ENCODE data around the gene CCDC192.
"Not testable (repeated sequence)": the region's sequence is repeated elsewhere in the genome, so short reads cannot be mapped to it uniquely, and the experiment has no call there.

CCDC192 gene

GRCh38 chr5:127791439-127791838 is 88.2 kb downstream of the CCDC192 start:
- Histone ChIP-seq H3K27me3 (ENCODE audit: insufficient read depth, low read depth) (no peaks in the 10 kb centered on the region), H3K4me1 (ENCODE audit: low read depth, poor library complexity, severe bottlenecking) (peaks cover 4% of the 10 kb centered on the region), H3K27ac (no peak overlapping the region), H4K20me1 (ENCODE audit: insufficient read depth) (no peaks in the 10 kb centered on the region), H2AFZ (ENCODE audit: low read depth) (no peak overlapping the region), H3K9ac (no peak overlapping the region), H3K4me3 (IDR thresholded peaks at IDR 0.05; ENCODE audit: insufficient read depth, low read depth, low read length) (no peak overlapping the region), H3K79me2 (ENCODE audit: insufficient read depth, low read depth) (no peaks in the 10 kb centered on the region), H3K36me3 (ENCODE audit: insufficient read depth) (no peaks in the 10 kb centered on the region), H3K4me2 (no peak overlapping the region)
- TF ChIP-seq CTCF (conservative IDR thresholded peaks at IDR 0.05; ENCODE audit: low read depth, low read length) = no peak

GRCh38 chr5:127791908-127792307 is 88.7 kb downstream of the CCDC192 start:
- not testable (repeated sequence) for H3K27ac ChIP-seq; H3K79me2 ChIP-seq (ENCODE audit: insufficient read depth, low read depth); H4K20me1 ChIP-seq (ENCODE audit: insufficient read depth); H3K27me3 ChIP-seq (ENCODE audit: insufficient read depth, low read depth); H2AFZ ChIP-seq (ENCODE audit: low read depth); H3K4me1 ChIP-seq (ENCODE audit: low read depth, poor library complexity, severe bottlenecking); H3K4me2 ChIP-seq; H3K4me3 ChIP-seq (IDR thresholded peaks at IDR 0.05; ENCODE audit: insufficient read depth, low read depth, low read length); H3K36me3 ChIP-seq (ENCODE audit: insufficient read depth); H3K9ac ChIP-seq

GRCh38 chr5:127793052-127793451 is 89.9 kb downstream of the CCDC192 start:
- H2AFZ ChIP-seq (ENCODE audit: low read depth) = no peak overlapping the region

GRCh38 chr5:127793879-127794278 is 90.7 kb downstream of the CCDC192 start:
- H3K4me1 ChIP-seq (ENCODE audit: low read depth, poor library complexity, severe bottlenecking) = no peaks in the 10 kb centered on the region
- no peaks in the 10 kb centered on the region for H4K20me1 ChIP-seq (ENCODE audit: insufficient read depth)
- no peaks in the 10 kb centered on the region for H3K36me3 ChIP-seq (ENCODE audit: insufficient read depth)
- H3K4me2 ChIP-seq = no peak overlapping the region
- H3K4me3 ChIP-seq (IDR thresholded peaks at IDR 0.05; ENCODE audit: insufficient read depth, low read depth, low read length) = no peak overlapping the region
- no peaks in the 10 kb centered on the region for H3K79me2 ChIP-seq (ENCODE audit: insufficient read depth, low read depth)
- H3K27ac ChIP-seq = no peak overlapping the region
- H3K27me3 ChIP-seq (ENCODE audit: insufficient read depth, low read depth) = no peaks in the 10 kb centered on the region
- TF ChIP-seq CTCF (conservative IDR thresholded peaks at IDR 0.05; ENCODE audit: low read depth, low read length) = no peak
- H3K9ac ChIP-seq = no peak overlapping the region
- no peak overlapping the region for H2AFZ ChIP-seq (ENCODE audit: low read depth)

More at GRCh38 chr5:127793052-127793451, 89.9 kb downstream of the CCDC192 start:
- no peak overlapping the region for H3K9ac ChIP-seq
- TF ChIP-seq CTCF (conservative IDR thresholded peaks at IDR 0.05; ENCODE audit: low read depth, low read length) = no peak
- no peak overlapping the region for H3K4me3 ChIP-seq (IDR thresholded peaks at IDR 0.05; ENCODE audit: insufficient read depth, low read depth, low read length)
- no peaks in the 10 kb centered on the region for H3K27me3 ChIP-seq (ENCODE audit: insufficient read depth, low read depth)
- no peaks in the 10 kb centered on the region for H3K36me3 ChIP-seq (ENCODE audit: insufficient read depth)
- H3K27ac ChIP-seq = no peak overlapping the region
- no peaks in the 10 kb centered on the region for H3K79me2 ChIP-seq (ENCODE audit: insufficient read depth, low read depth)
- no peak overlapping the region for H3K4me2 ChIP-seq
- no peaks in the 10 kb centered on the region for H3K4me1 ChIP-seq (ENCODE audit: low read depth, poor library complexity, severe bottlenecking)
- no peaks in the 10 kb centered on the region for H4K20me1 ChIP-seq (ENCODE audit: insufficient read depth)

- H3K27ac ChIP-seq = no peak overlapping the region
- TF ChIP-seq CTCF (conservative IDR thresholded peaks at IDR 0.05; ENCODE audit: low read depth, low read length) = no peak
- no peaks in the 10 kb centered on the region for H3K36me3 ChIP-seq (ENCODE audit: insufficient read depth)
- no peak overlapping the region for H3K9ac ChIP-seq
- no peaks in the 10 kb centered on the region for H4K20me1 ChIP-seq (ENCODE audit: insufficient read depth)
- no peak overlapping the region for H3K4me2 ChIP-seq
- no peak overlapping the region for H2AFZ ChIP-seq (ENCODE audit: low read depth)
- no peak overlapping the region for H3K4me3 ChIP-seq (IDR thresholded peaks at IDR 0.05; ENCODE audit: insufficient read depth, low read depth, low read length)
- no peaks in the 10 kb centered on the region for H3K27me3 ChIP-seq (ENCODE audit: insufficient read depth, low read depth)
- H3K4me1 ChIP-seq (ENCODE audit: low read depth, poor library complexity, severe bottlenecking) = no peaks in the 10 kb centered on the region
- H3K79me2 ChIP-seq (ENCODE audit: insufficient read depth, low read depth) = no peaks in the 10 kb centered on the region
Measured at GRCh38 chr5:127796211-127796610, 93.0 kb downstream of the CCDC192 start.

Measured in KMS-11 (cell line).